H9 (cell line): Measurements from ENCODE around the gene RERG. TPM values are rescaled to one million over a fixed set of nuclear protein-coding genes. Genes with fewer than 3 reads are reported as not detected.

Experiments
- DNase-seq: peaks from one replicate; pipeline ENCODE4 v3.0.0-alpha.2; 2017
- H2AFZ ChIP-seq: one replicate; pipeline ENCODE4 v1.6.1; 2013; ENCODE audit warnings: mild to moderate bottlenecking, low read length, control low read depth, moderate library complexity
- H2AK5ac ChIP-seq: 2 replicates; pipeline ENCODE4 v1.6.1; 2013; ENCODE audit warnings: low read length, control low read depth, mixed read lengths; ENCODE audit not compliant: insufficient read length
- H2BK120ac ChIP-seq: one replicate; pipeline ENCODE4 v1.6.1; 2013; ENCODE audit warnings: low read depth, mild to moderate bottlenecking, low read length, control low read depth, inconsistent platforms; ENCODE audit not compliant: poor library complexity, severe bottlenecking
- H2BK12ac ChIP-seq: 2 replicates; pipeline ENCODE4 v1.6.1; 2013; ENCODE audit warnings: low read length, control low read depth, mixed read lengths, low read depth; ENCODE audit not compliant: insufficient read length
- H2BK15ac ChIP-seq: 2 replicates; pipeline ENCODE4 v1.6.1; 2013; ENCODE audit warnings: low read depth, low read length, control low read depth
- H2BK20ac ChIP-seq: one replicate; pipeline ENCODE4 v1.6.1; 2013; ENCODE audit warnings: low read depth, mild to moderate bottlenecking, low read length, control low read depth, inconsistent platforms; ENCODE audit not compliant: poor library complexity, severe bottlenecking
- H2BK5ac ChIP-seq: 2 replicates; pipeline ENCODE4 v1.6.1; 2013; ENCODE audit warnings: low read length, control low read depth, mixed read lengths; ENCODE audit not compliant: insufficient read length
- H3K14ac ChIP-seq: 2 replicates; pipeline ENCODE4 v1.6.1; 2013; ENCODE audit warnings: low read length, control low read depth; ENCODE audit not compliant: insufficient read depth
- H3K18ac ChIP-seq: 2 replicates; pipeline ENCODE4 v1.6.1; 2013; ENCODE audit warnings: low read depth, mild to moderate bottlenecking, mixed read lengths, low read length, control low read depth; ENCODE audit not compliant: insufficient read length
- H3K23ac ChIP-seq: 2 replicates; pipeline ENCODE4 v1.6.1; 2013; ENCODE audit warnings: low read length, control low read depth, mixed read lengths, low read depth; ENCODE audit not compliant: insufficient read length
- H3K23me2 ChIP-seq: 2 replicates; pipeline ENCODE4 v1.6.1; 2013; ENCODE audit warnings: low read depth, mild to moderate bottlenecking, mixed read lengths, low read length, control low read depth; ENCODE audit not compliant: insufficient read length, poor library complexity, severe bottlenecking
- H3K27ac ChIP-seq: 2 replicates; pipeline ENCODE4 v1.5.1; 2013; ENCODE audit warnings: low read length, control low read depth, mixed read lengths, low read depth; ENCODE audit not compliant: insufficient read length
- H3K27me3 ChIP-seq: 2 replicates; pipeline ENCODE4 v1.6.1; 2013; ENCODE audit warnings: low read length, control low read depth, inconsistent platforms; ENCODE audit not compliant: insufficient read depth
- H3K4ac ChIP-seq: 2 replicates; pipeline ENCODE4 v1.6.1; 2013; ENCODE audit warnings: low read depth, mild to moderate bottlenecking, control low read depth, inconsistent platforms, low read length, moderate library complexity
- H3K4me1 ChIP-seq: 2 replicates; pipeline ENCODE4 v1.6.1; 2013; ENCODE audit warnings: low read length, control low read depth, inconsistent platforms; ENCODE audit not compliant: insufficient read depth
- H3K4me2 ChIP-seq: 2 replicates; pipeline ENCODE4 v1.6.1; 2013; ENCODE audit warnings: low read length, control low read depth, mixed read lengths; ENCODE audit not compliant: insufficient read length, insufficient read depth
- H3K56ac ChIP-seq: 2 replicates; pipeline ENCODE4 v1.6.1; 2013; ENCODE audit warnings: low read depth, mild to moderate bottlenecking, mixed read lengths, low read length, control low read depth; ENCODE audit not compliant: insufficient read length
- H3K79me1 ChIP-seq: 2 replicates; pipeline ENCODE4 v1.6.1; 2013; ENCODE audit warnings: low read depth, mild to moderate bottlenecking, moderate library complexity, low read length, control low read depth, inconsistent platforms; ENCODE audit not compliant: insufficient read depth, poor library complexity, severe bottlenecking
- H3K79me2 ChIP-seq: 2 replicates; pipeline ENCODE4 v1.6.1; 2013; ENCODE audit warnings: low read length, control low read depth, inconsistent platforms; ENCODE audit not compliant: insufficient read depth
- H3K9ac ChIP-seq: 2 replicates; pipeline ENCODE4 v1.6.1; 2013; ENCODE audit warnings: low read length, control low read depth, mixed read lengths; ENCODE audit not compliant: insufficient read length; ENCODE audit errors: extremely low read depth
- H3K9me3 ChIP-seq: one replicate; pipeline ENCODE4 v1.6.1; 2013; ENCODE audit warnings: low read depth, low read length, inconsistent platforms; ENCODE audit not compliant: control insufficient read depth
- H3T11ph ChIP-seq: one replicate; pipeline ENCODE4 v1.6.1; 2013; ENCODE audit warnings: mild to moderate bottlenecking, low read length, control low read depth, inconsistent platforms
- H4K20me1 ChIP-seq: one replicate; pipeline ENCODE4 v1.6.1; 2013; ENCODE audit not compliant: control insufficient read depth, insufficient read length, insufficient read depth
- H4K5ac ChIP-seq: 2 replicates; pipeline ENCODE4 v1.6.1; 2013; ENCODE audit warnings: low read depth, mild to moderate bottlenecking, mixed read lengths, low read length, control low read depth; ENCODE audit not compliant: insufficient read length
- H4K8ac ChIP-seq: replicated peaks from 2 replicates; pipeline ENCODE4 v1.6.1; 2013; ENCODE audit warnings: low read length, control low read depth, mixed read lengths, low read depth; ENCODE audit not compliant: insufficient read length
- H4K91ac ChIP-seq: 2 replicates; pipeline ENCODE4 v1.6.1; 2013; ENCODE audit warnings: low read depth, mild to moderate bottlenecking, moderate library complexity, mixed read lengths, low read length, control low read depth; ENCODE audit not compliant: insufficient read length
- H3K27ac Mint-ChIP-seq, 3 experiments: 2 replicates in 2 of 3; 3 replicates in 1 of 3; pipeline ENCODE4 v1.8.0; 2020 to 2021; ENCODE audit warnings: mixed read lengths in 3 of 3, mild to moderate bottlenecking in 1 of 3, moderate library complexity in 1 of 3
- H3K27me3 Mint-ChIP-seq: 2 replicates; pipeline ENCODE4 v1.8.0; 2021; ENCODE audit warnings: low read depth, mild to moderate bottlenecking, moderate library complexity, mixed read lengths
- H3K36me3 Mint-ChIP-seq, 3 experiments: 2 replicates in 2 of 3; 3 replicates in 1 of 3; pipeline ENCODE4 v1.8.0; 2020 to 2021; ENCODE audit warnings: low read depth in 3 of 3, mixed read lengths in 3 of 3; ENCODE audit not compliant: insufficient read depth in 1 of 3
- H3K4me1 Mint-ChIP-seq, 2 experiments: 2 replicates each; pipeline ENCODE4 v1.8.0; 2020; ENCODE audit warnings: mixed read lengths in 2 of 2
- H3K4me3 Mint-ChIP-seq, 2 experiments: 2 replicates in 1 of 2; 3 replicates in 1 of 2; pipeline ENCODE4 v1.8.0; 2020 to 2021; ENCODE audit warnings: mild to moderate bottlenecking in 2 of 2, mixed read lengths in 2 of 2, moderate library complexity in 1 of 2
- H3K9me3 Mint-ChIP-seq, 2 experiments: 2 replicates in 1 of 2; 3 replicates in 1 of 2; pipeline ENCODE4 v1.8.0; 2020; ENCODE audit warnings: mild to moderate bottlenecking in 2 of 2, mixed read lengths in 2 of 2, moderate library complexity in 1 of 2
- WGBS: extraction: QIAGEN DNeasy Blood & Tissue Kit; methylation state at CpG from one replicate; pipeline ENCODE4 v1.1.7; 2013; ENCODE audit warnings: missing lambda C conversion rate, low lambda C conversion rate, mixed read lengths; ENCODE audit not compliant: insufficient read length; ENCODE audit errors: extremely low coverage; 5-methylcytosine and 5-hydroxymethylcytosine counted together
- total RNA-seq: library from RNA; stranded (reverse); gene quantifications from 2 replicates; pipeline ENCODE4 v1.2.1, GENCODE V29; 2021
- TF ChIP-seq, protein P1 (sequence below): fragments of 200-600 bp; sonication (generic); conservative IDR thresholded peaks from 3 replicates; pipeline ENCODE4 v1.8.0; 2021; ENCODE audit warnings: antibody characterized with exemption, mild to moderate bottlenecking

RERG gene
- total RNA-seq, 1 experiment from 2014 or later, result not detected

DNA sequence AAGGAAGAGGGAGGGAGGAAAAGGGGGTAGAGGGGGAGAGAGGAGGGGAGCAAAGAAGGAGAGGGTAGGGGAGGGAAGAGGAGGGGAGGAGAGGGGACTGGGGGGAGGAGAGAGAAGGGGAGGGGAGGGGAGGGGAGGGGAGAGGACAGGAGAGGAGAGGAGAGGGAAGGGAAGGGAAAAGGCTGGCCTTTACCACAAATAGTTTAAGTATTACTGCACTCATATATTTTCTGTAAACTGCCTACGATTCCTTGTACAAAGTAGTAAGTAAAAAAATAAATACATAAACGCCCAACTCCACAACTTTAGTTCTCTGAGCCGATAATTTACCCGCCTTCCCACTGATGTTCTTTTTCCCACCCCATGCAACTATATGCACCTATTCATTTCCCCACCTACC lies 23.7 kb upstream of the RERG start:
- Histone ChIP-seq H3K23ac (no peak overlapping the region), H3K18ac (no peak overlapping the region), H2BK20ac (no peak overlapping the region), H3K9me3 (no peaks in the 10 kb centered on the region), H2BK15ac (no peak overlapping the region), H2BK120ac (no peak overlapping the region), H3K56ac (no peak overlapping the region), H3K14ac (no peak overlapping the region), H4K5ac (no peak overlapping the region), H4K20me1 (no peaks in the 10 kb centered on the region), H3K23me2 (no peaks in the 10 kb centered on the region), H2AFZ (no peak overlapping the region), H3K9ac (no peak overlapping the region), H3K79me1 (no peaks in the 10 kb centered on the region), H3K27ac (no peak overlapping the region), H3K4me1 (no peaks in the 10 kb centered on the region), H2BK5ac (no peak overlapping the region), H3T11ph (no peak overlapping the region), H3K4me2 (no peak overlapping the region), H4K8ac (no peak overlapping the region), H3K4ac (no peak overlapping the region), H3K79me2 (no peaks in the 10 kb centered on the region), H3K27me3 (no peaks in the 10 kb centered on the region; the same call in 1 of the 2 replicates), H4K91ac (no peak overlapping the region), H2AK5ac (no peak overlapping the region), H2BK12ac (no peak overlapping the region)
- peaks cover 4% of the 10 kb centered on the region for H3K27me3 Mint-ChIP-seq
- WGBS, result no CpG with 5 or more reads among the region's 4 CpGs
- TF ChIP-seq, protein P1, sequence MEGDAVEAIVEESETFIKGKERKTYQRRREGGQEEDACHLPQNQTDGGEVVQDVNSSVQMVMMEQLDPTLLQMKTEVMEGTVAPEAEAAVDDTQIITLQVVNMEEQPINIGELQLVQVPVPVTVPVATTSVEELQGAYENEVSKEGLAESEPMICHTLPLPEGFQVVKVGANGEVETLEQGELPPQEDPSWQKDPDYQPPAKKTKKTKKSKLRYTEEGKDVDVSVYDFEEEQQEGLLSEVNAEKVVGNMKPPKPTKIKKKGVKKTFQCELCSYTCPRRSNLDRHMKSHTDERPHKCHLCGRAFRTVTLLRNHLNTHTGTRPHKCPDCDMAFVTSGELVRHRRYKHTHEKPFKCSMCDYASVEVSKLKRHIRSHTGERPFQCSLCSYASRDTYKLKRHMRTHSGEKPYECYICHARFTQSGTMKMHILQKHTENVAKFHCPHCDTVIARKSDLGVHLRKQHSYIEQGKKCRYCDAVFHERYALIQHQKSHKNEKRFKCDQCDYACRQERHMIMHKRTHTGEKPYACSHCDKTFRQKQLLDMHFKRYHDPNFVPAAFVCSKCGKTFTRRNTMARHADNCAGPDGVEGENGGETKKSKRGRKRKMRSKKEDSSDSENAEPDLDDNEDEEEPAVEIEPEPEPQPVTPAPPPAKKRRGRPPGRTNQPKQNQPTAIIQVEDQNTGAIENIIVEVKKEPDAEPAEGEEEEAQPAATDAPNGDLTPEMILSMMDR, result no peak
- H3K9me3 Mint-ChIP-seq, result peaks cover 0 to 7% of the 10 kb centered on the region in 2 experiments; a peak in 2 of 5 replicates
- no peak for DNase-seq
- H3K27ac Mint-ChIP-seq, result no peak overlapping the region
- H3K36me3 Mint-ChIP-seq, result no peaks in the 10 kb centered on the region; a peak in 2 of 7 replicates
- no peak overlapping the region for H3K4me3 Mint-ChIP-seq
- H3K4me1 Mint-ChIP-seq, result no peaks in the 10 kb centered on the region
